Posterior vena cava (tissue), 2 donors: ENCODE results near the gene METTL3. TPM values are rescaled to one million over a fixed set of nuclear protein-coding genes. Genes with fewer than 3 reads are reported as not detected.

Experiments
- DNase-seq: peaks from one replicate; pipeline ENCODE4 v3.0.0-alpha.2; 2020; ENCODE audit warnings: low spot score
- intact Hi-C, 2 donors: fragments of 100-400 bp; cut with DNase I; formaldehyde crosslinking; loops; one replicate each; pipeline versions ENCODE4 v1.14.1 to v1.14.2; 2022 to 2023
- total RNA-seq, 2 donors: library from RNA; stranded (reverse); fragmentation: NEBNext Ultra II Directional; extraction: Animal tissue kit (Norgen Biotek cat#: 25700); gene quantifications; one replicate each; pipeline ENCODE4 v1.2.1, GENCODE V29; 2021
- donor health status: DM: yes; HTN: yes; CAD: no.
- donor health status: DM: yes; HTN: yes; CAD: no.

Gene METTL3
- total RNA-seq, 2 donors from 2014 or later = 26.4 to 29.0 TPM

- intact Hi-C loops = no loop called here
- DNase-seq = no peak
These were observed 17.5 kb upstream of the METTL3 start for GRCh38 chr14:21528381-21529348.

GRCh38 chr14:21527318-21527679, 16.2 kb upstream of the METTL3 start:
- no peak for DNase-seq
- intact Hi-C loops = no loop called here

GRCh38 chr14:21526672-21527317, 15.7 kb upstream of the METTL3 start:
- intact Hi-C loops = no loop called here
- no peak for DNase-seq

- intact Hi-C loops = no loop called here
- DNase-seq = peak; percentile 82
These were observed 15.0 kb upstream of the METTL3 start, which contains the start of gene SALL2 for GRCh38 chr14:21525962-21526671. SALL2 (minus strand) TSS chr14:21526346; CDS start chr14:21526127, 219 bp downstream.

GRCh38 chr14:21525571-21525961, 14.4 kb upstream of the METTL3 start:
- no peak for DNase-seq
- intact Hi-C loops = no loop called here

- DNase-seq = no peak
- intact Hi-C loops = no loop called here
These were observed 13.7 kb upstream of the METTL3 start for GRCh38 chr14:21524575-21525490.

- no peak for DNase-seq
- intact Hi-C loops = no loop called here
These were observed 12.1 kb upstream of the METTL3 start for GRCh38 chr14:21523203-21523602.

GRCh38 chr14:21521501-21521900, 10.4 kb upstream of the METTL3 start:
- intact Hi-C loops = no loop called here
- DNase-seq = no peak

GRCh38 chr14:21520767-21521166, 9.6 kb upstream of the METTL3 start:
- no peak for DNase-seq
- intact Hi-C loops = no loop called here

GRCh38 chr14:21518725-21519124, 7.6 kb upstream of the METTL3 start:
- intact Hi-C loops = no loop called here
- DNase-seq = no peak

GRCh38 chr14:21514341-21514740, 3.2 kb upstream of the METTL3 start:
- intact Hi-C loops = no loop called here

GRCh38 chr14:21509432-21510143, 1.6 kb downstream of the METTL3 start:
- DNase-seq = no peak
- intact Hi-C loops = no loop called here

More at GRCh38 chr14:21514341-21514740, 3.2 kb upstream of the METTL3 start:
- DNase-seq = no peak

GRCh38 chr14:21506557-21506956, 4.6 kb downstream of the METTL3 start:
- no peak for DNase-seq
- intact Hi-C loops = no loop called here

- no peak for DNase-seq
- intact Hi-C loops = no loop called here
These were observed 6.1 kb downstream of the METTL3 start for GRCh38 chr14:21505012-21505553.

- intact Hi-C loops = no loop called here
- DNase-seq = no peak
These were observed 7.8 kb downstream of the METTL3 start for GRCh38 chr14:21503376-21503775.

GRCh38 chr14:21501568-21501967, 9.6 kb downstream of the METTL3 start:
- DNase-seq = no peak
- intact Hi-C loops = no loop called here

GRCh38 chr14:21498540-21499526, 12.3 kb downstream of the METTL3 start:
- intact Hi-C loops = loop anchor here in 1 of 2 donors (5.0 kb wide), 1 partner anchor 58 kb away; no protein-coding TSS in a partner anchor
- no peak for DNase-seq
